Upper lobe of right lung (tissue), 1 donor: Measurements from ENCODE around the gene CEP72. TPM values are rescaled to one million over a fixed set of nuclear protein-coding genes. Genes with fewer than 3 reads are reported as not detected.
A peak's percentile ranks its signal among the peaks of the same experiment; 100 is the strongest.

ENCODE experiments used
- ATAC-seq: fragments of 200-7000 bp; cut with Tn5 transposase; one replicate; pipeline ENCODE4 v1.9.1; 2020; ENCODE audit warnings: mild to moderate bottlenecking, moderate library complexity
- DNase-seq: peaks from one replicate; pipeline ENCODE4 v3.0.0-alpha.2; 2020
- H3K27ac ChIP-seq: fragments of 200-600 bp; one replicate; pipeline ENCODE4 v1.8.0; 2022
- H3K27me3 ChIP-seq: fragments of 200-600 bp; one replicate; pipeline ENCODE4 v1.8.0; 2022; ENCODE audit warnings: mild to moderate bottlenecking
- H3K36me3 ChIP-seq: fragments of 200-600 bp; one replicate; pipeline ENCODE4 v1.8.0; 2022
- H3K4me1 ChIP-seq: fragments of 200-600 bp; one replicate; pipeline ENCODE4 v1.8.0; 2022
- H3K4me3 ChIP-seq: fragments of 200-600 bp; one replicate; pipeline ENCODE4 v1.8.0; 2022; ENCODE audit warnings: mild to moderate bottlenecking
- H3K9me3 ChIP-seq: fragments of 200-600 bp; one replicate; pipeline ENCODE4 v1.8.0; 2022
- intact Hi-C: fragments of 100-400 bp; cut with DNase I; formaldehyde crosslinking; loops from one replicate; pipeline ENCODE4 v1.11.0; 2022
- total RNA-seq: library from RNA; stranded (reverse); fragmentation: NEBNext Ultra II Directional; extraction: Animal tissue kit (Norgen Biotek cat#: 25700); gene quantifications from one replicate; pipeline ENCODE4 v1.2.1, GENCODE V29; 2021
- TF ChIP-seq, protein P1 (sequence below): fragments of 200-600 bp; IDR thresholded peaks from one replicate; pipeline ENCODE4 v1.8.0; 2022; ENCODE audit warnings: antibody characterized with exemption
- donor health status: DM: no; HTN: yes; CAD: no; lungs with severe emphysema.

CEP72 gene
- total RNA-seq, 1 donor from 2014 or later: 13.2 TPM

- Histone ChIP-seq H3K4me3 (no peak overlapping the region), H3K27me3 (peaks cover 28% of the 10 kb centered on the region), H3K27ac (no peak overlapping the region), H3K36me3 (no peaks in the 10 kb centered on the region), H3K9me3 (no peaks in the 10 kb centered on the region), H3K4me1 (no peaks in the 10 kb centered on the region)
- intact Hi-C loops: no loop called here
- DNase-seq: peak; percentile 12
- no peak for ATAC-seq
- TF ChIP-seq, protein P1, sequence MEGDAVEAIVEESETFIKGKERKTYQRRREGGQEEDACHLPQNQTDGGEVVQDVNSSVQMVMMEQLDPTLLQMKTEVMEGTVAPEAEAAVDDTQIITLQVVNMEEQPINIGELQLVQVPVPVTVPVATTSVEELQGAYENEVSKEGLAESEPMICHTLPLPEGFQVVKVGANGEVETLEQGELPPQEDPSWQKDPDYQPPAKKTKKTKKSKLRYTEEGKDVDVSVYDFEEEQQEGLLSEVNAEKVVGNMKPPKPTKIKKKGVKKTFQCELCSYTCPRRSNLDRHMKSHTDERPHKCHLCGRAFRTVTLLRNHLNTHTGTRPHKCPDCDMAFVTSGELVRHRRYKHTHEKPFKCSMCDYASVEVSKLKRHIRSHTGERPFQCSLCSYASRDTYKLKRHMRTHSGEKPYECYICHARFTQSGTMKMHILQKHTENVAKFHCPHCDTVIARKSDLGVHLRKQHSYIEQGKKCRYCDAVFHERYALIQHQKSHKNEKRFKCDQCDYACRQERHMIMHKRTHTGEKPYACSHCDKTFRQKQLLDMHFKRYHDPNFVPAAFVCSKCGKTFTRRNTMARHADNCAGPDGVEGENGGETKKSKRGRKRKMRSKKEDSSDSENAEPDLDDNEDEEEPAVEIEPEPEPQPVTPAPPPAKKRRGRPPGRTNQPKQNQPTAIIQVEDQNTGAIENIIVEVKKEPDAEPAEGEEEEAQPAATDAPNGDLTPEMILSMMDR: no peak
Measured at GRCh38 chr5:585962-586628, 26.0 kb upstream of the CEP72 start.

DNA sequence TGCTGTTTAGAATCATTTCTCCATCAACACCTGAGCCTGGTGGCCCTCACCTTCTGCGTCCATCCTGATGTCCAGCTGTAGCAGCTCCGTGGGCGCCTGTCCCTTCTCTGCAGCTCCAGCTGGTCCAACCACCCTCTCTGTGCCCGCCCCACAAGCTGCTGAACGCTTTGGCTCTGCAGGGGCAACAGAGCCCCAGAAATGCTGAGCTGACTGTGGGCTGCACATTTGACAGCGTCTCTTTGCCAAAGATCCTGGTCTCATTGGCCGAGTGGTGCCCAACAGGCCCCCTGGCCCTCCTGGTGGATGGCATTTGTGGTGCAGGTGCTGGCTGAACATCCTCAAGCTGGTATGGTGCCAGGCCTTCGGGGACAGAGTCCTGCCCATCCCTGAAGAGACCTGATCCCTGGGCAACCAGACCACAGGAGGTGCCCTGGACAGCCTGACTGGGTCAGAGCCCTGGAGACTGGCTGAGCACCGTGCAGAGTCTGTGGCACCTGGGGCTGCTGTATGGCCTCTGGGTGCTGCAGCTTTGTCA, 25.3 kb upstream of the CEP72 start:
- TF ChIP-seq, protein P1: no peak
- Histone ChIP-seq H3K27ac (no peak overlapping the region), H3K4me3 (no peak overlapping the region), H3K27me3 (peaks cover 26% of the 10 kb centered on the region), H3K36me3 (no peaks in the 10 kb centered on the region), H3K4me1 (no peaks in the 10 kb centered on the region), H3K9me3 (no peaks in the 10 kb centered on the region)
- DNase-seq (peak; percentile 38), ATAC-seq (peak; percentile 15)
- intact Hi-C loops: no loop called here

- Histone ChIP-seq H3K36me3 (no peaks in the 10 kb centered on the region), H3K27me3 (peaks cover 22% of the 10 kb centered on the region), H3K4me3 (no peak overlapping the region), H3K9me3 (no peaks in the 10 kb centered on the region), H3K27ac (no peak overlapping the region), H3K4me1 (no peaks in the 10 kb centered on the region)
- no peak for ATAC-seq
- peak; percentile 36 for DNase-seq
- TF ChIP-seq, protein P1: no peak
- intact Hi-C loops: no loop called here
Measured at GRCh38 chr5:587403-587802, 24.7 kb upstream of the CEP72 start.

- TF ChIP-seq, protein P1: no peak
- Histone ChIP-seq H3K4me1 (no peaks in the 10 kb centered on the region), H3K9me3 (no peaks in the 10 kb centered on the region), H3K27ac (no peak overlapping the region), H3K4me3 (no peak overlapping the region), H3K36me3 (no peaks in the 10 kb centered on the region), H3K27me3 (peaks cover 11% of the 10 kb centered on the region)
- intact Hi-C loops: no loop called here
- DNase-seq (peak; percentile 39), ATAC-seq (no peak)
Measured at GRCh38 chr5:588406-588995, 23.6 kb upstream of the CEP72 start.

- Histone ChIP-seq H3K9me3 (no peaks in the 10 kb centered on the region), H3K27ac (no peak overlapping the region), H3K36me3 (no peaks in the 10 kb centered on the region), H3K4me3 (no peak overlapping the region), H3K27me3 (peaks cover 11% of the 10 kb centered on the region), H3K4me1 (no peaks in the 10 kb centered on the region)
- TF ChIP-seq, protein P1: no peak
- intact Hi-C loops: no loop called here
- no peak for ATAC-seq
- peak; percentile 18 for DNase-seq
Measured at GRCh38 chr5:589173-589572, 23.0 kb upstream of the CEP72 start.
